HUES48 (cell line): ENCODE data around the gene SHCBP1L.

Experiments
- H3K27ac ChIP-seq: one replicate; pipeline ENCODE4 v1.7.0; 2013; ENCODE audit warnings: low read depth, low read length, inconsistent platforms
- H3K27me3 ChIP-seq: 2 replicates; pipeline ENCODE4 v1.6.1; 2013; ENCODE audit warnings: mild to moderate bottlenecking, low read length; ENCODE audit not compliant: control insufficient read depth, insufficient read depth
- H3K36me3 ChIP-seq: 2 replicates; pipeline ENCODE4 v1.6.1; 2013; ENCODE audit warnings: low read length; ENCODE audit not compliant: control insufficient read depth, insufficient read depth
- H3K4me1 ChIP-seq: 2 replicates; pipeline ENCODE4 v1.6.1; 2013; ENCODE audit warnings: mild to moderate bottlenecking, low read length; ENCODE audit not compliant: control insufficient read depth, insufficient read depth
- H3K4me3 ChIP-seq: 2 replicates; pipeline ENCODE4 v1.5.1; 2013; ENCODE audit warnings: mild to moderate bottlenecking, low read depth, low read length
- H3K9ac ChIP-seq: 2 replicates; pipeline ENCODE4 v1.6.1; 2013; ENCODE audit warnings: mild to moderate bottlenecking, low read depth, low read length, moderate library complexity
- H3K9me3 ChIP-seq: 2 replicates; pipeline ENCODE4 v1.6.1; 2013; ENCODE audit warnings: low read length; ENCODE audit not compliant: control insufficient read depth, insufficient read depth

Gene SHCBP1L

DNA sequence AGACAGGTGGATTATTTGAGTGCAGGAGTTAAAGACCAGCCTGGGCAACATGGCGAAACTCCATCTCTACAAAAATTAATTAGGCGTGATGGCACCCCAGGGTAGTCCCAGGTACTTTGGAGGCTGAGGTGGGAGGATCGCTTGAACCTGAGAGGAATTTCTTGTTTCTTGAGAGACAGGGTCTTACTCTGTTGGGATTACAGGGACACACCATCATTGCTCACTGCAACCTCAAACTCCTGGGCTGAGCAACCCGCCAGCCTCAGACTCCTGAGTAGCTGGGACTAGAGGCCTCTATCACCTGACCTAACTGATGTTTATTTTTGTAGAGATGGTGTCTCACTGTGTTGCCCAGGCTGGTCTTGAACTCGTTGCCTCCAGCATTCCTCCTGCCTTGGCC lies 89.0 kb downstream of the SHCBP1L start:
- Histone ChIP-seq H3K4me3 (no peak overlapping the region), H3K36me3 (peaks cover 100% of the 10 kb centered on the region)

GRCh38 chr1:182862827-182863226 lies 90.1 kb downstream of the SHCBP1L start:
- H3K27ac ChIP-seq: no peak overlapping the region
- no peaks in the 10 kb centered on the region for H3K9me3 ChIP-seq
- no peak overlapping the region for H3K9ac ChIP-seq
- H3K27me3 ChIP-seq: no peaks in the 10 kb centered on the region
- H3K36me3 ChIP-seq: peaks cover 100% of the 10 kb centered on the region
- no peak overlapping the region for H3K4me3 ChIP-seq
- H3K4me1 ChIP-seq: no peaks in the 10 kb centered on the region

More for the DNA sequence above, 89.0 kb downstream of the SHCBP1L start:
- no peaks in the 10 kb centered on the region for H3K4me1 ChIP-seq
- H3K9ac ChIP-seq: no peak overlapping the region
- no peaks in the 10 kb centered on the region for H3K9me3 ChIP-seq
- H3K27me3 ChIP-seq: no peaks in the 10 kb centered on the region
- no peak overlapping the region for H3K27ac ChIP-seq

DNA sequence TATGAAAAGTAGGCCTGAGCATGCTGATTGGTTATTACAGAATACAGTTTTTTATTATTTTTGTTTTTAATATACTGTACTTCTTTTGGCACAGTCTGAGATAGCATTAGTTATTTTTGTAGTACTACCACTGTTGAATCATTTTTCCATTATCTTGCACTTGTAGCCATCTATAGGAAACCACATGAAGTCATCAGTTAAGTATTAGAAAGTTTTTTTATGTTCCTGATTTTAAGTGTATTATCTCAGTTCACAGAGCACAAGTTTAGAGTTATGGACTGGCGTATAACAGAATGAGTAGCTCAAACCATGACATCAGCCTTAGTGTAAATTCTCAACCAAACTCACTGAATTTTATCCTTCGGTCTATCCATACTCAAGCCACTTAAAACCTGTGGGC lies 91.0 kb downstream of the SHCBP1L start:
- H3K36me3 ChIP-seq: peaks cover 100% of the 10 kb centered on the region
- H3K27ac ChIP-seq: no peak overlapping the region
- H3K4me1 ChIP-seq: no peaks in the 10 kb centered on the region
- H3K9ac ChIP-seq: no peak overlapping the region
- H3K4me3 ChIP-seq: no peak overlapping the region
- no peaks in the 10 kb centered on the region for H3K9me3 ChIP-seq
- H3K27me3 ChIP-seq: no peaks in the 10 kb centered on the region

- no peaks in the 10 kb centered on the region for H3K27me3 ChIP-seq
- no peak overlapping the region for H3K27ac ChIP-seq
- H3K4me1 ChIP-seq: no peaks in the 10 kb centered on the region
- H3K9me3 ChIP-seq: no peaks in the 10 kb centered on the region
- H3K9ac ChIP-seq: no peak overlapping the region
- H3K36me3 ChIP-seq: peaks cover 100% of the 10 kb centered on the region
- H3K4me3 ChIP-seq: no peak overlapping the region
Observed at GRCh38 chr1:182860658-182861057, 92.3 kb downstream of the SHCBP1L start.

DNA sequence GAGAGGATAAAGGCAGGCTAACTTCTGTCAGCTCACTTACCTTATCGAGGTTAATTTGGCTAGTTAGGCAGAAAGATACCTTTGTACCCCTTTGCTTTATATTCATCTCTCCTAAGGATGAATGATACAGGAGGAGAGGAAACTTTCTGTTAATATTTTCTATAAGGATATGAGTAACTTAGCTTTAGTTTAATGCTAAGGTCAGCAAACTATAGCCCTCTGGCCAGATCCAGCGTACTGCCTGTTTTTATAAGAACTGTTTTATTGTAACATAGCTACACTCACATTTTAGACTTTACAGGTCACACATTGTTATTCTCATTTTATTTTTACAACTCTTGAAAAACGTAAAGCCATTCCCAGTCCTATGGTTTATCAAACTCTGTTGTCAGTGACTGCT lies 95.8 kb downstream of the SHCBP1L start:
- no peaks in the 10 kb centered on the region for H3K4me1 ChIP-seq
- no peaks in the 10 kb centered on the region for H3K27me3 ChIP-seq
- H3K9me3 ChIP-seq: no peaks in the 10 kb centered on the region
- H3K4me3 ChIP-seq: no peak overlapping the region
- H3K27ac ChIP-seq: no peak overlapping the region
- H3K36me3 ChIP-seq: peaks cover 100% of the 10 kb centered on the region
- H3K9ac ChIP-seq: no peak overlapping the region

DNA sequence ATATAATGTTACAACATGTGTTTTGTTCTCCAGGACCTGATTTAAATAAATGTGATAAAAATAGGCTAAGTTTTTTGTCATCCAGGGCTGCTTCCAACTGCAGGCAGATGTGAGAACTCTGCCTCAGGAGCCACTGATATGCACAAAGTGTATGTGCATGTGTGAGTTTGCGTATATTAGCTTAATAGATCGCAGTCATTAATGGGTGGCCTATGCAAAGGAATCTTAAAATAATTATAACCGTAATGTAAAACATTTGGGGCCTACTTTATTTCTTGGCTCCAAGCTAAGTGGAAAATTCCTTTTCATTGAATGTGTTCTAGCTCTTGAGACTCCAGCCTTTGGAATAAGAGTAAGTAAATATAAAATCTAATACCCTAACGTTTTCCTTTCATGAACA lies 97.1 kb downstream of the SHCBP1L start:
- no peaks in the 10 kb centered on the region for H3K4me1 ChIP-seq
- H3K27me3 ChIP-seq: no peaks in the 10 kb centered on the region
- H3K36me3 ChIP-seq: peaks cover 100% of the 10 kb centered on the region
- no peak overlapping the region for H3K9ac ChIP-seq
- H3K9me3 ChIP-seq: no peaks in the 10 kb centered on the region
- no peak overlapping the region for H3K27ac ChIP-seq
- H3K4me3 ChIP-seq: no peak overlapping the region

GRCh38 chr1:182851825-182852224 lies 101.1 kb downstream of the SHCBP1L start:
- no peak overlapping the region for H3K27ac ChIP-seq
- H3K4me3 ChIP-seq: no peak overlapping the region
- no peaks in the 10 kb centered on the region for H3K9me3 ChIP-seq
- no peak overlapping the region for H3K9ac ChIP-seq
- no peaks in the 10 kb centered on the region for H3K4me1 ChIP-seq
- H3K36me3 ChIP-seq: peaks cover 100% of the 10 kb centered on the region
- no peaks in the 10 kb centered on the region for H3K27me3 ChIP-seq

GRCh38 chr1:182850319-182850718 lies 102.6 kb downstream of the SHCBP1L start:
- no peaks in the 10 kb centered on the region for H3K27me3 ChIP-seq
- peaks cover 100% of the 10 kb centered on the region for H3K36me3 ChIP-seq
- H3K9me3 ChIP-seq: no peaks in the 10 kb centered on the region
- no peak overlapping the region for H3K27ac ChIP-seq
- H3K4me1 ChIP-seq: peaks cover 5% of the 10 kb centered on the region
- no peak overlapping the region for H3K4me3 ChIP-seq
- H3K9ac ChIP-seq: no peak overlapping the region
